ENCODE measurements around the gene SPTA1.

The SPTA1 gene

DNA sequence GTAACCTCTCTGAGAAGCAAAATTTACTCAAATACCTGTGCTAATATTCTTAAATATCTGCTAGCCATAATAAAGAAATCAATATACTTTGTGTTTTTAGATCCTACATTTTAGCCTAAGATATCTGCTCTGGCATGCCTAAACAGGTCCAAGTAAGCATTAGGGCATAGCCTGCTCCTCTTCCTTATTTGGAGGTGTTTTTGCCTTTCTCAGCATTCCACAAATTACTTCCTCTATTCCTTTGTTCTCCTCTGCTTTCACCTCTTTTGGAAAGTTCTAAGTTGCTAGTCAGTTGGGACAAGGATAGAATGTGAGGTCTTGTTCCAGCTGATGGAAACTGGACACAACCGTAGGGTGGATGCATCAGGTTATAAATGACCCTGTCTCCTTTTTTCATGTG is 99.6 kb downstream of the SPTA1 start:
- Histone ChIP-seq H3K9me3 (ENCODE audit: severe bottlenecking) (peaks cover 4% of the 10 kb centered on the region), H3K27me3 (ENCODE audit: insufficient read depth, low read depth, severe bottlenecking) (peaks cover 10% of the 10 kb centered on the region), H3K4me3 (ENCODE audit: low read depth, low read length) (no peak overlapping the region), H3K27ac (no peak overlapping the region), H3K36me3 (no peaks in the 10 kb centered on the region)
- DNase-seq, result no peak
- TF ChIP-seq, protein P1, sequence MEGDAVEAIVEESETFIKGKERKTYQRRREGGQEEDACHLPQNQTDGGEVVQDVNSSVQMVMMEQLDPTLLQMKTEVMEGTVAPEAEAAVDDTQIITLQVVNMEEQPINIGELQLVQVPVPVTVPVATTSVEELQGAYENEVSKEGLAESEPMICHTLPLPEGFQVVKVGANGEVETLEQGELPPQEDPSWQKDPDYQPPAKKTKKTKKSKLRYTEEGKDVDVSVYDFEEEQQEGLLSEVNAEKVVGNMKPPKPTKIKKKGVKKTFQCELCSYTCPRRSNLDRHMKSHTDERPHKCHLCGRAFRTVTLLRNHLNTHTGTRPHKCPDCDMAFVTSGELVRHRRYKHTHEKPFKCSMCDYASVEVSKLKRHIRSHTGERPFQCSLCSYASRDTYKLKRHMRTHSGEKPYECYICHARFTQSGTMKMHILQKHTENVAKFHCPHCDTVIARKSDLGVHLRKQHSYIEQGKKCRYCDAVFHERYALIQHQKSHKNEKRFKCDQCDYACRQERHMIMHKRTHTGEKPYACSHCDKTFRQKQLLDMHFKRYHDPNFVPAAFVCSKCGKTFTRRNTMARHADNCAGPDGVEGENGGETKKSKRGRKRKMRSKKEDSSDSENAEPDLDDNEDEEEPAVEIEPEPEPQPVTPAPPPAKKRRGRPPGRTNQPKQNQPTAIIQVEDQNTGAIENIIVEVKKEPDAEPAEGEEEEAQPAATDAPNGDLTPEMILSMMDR (IDR thresholded peaks at IDR 0.05; ENCODE audit: low read depth, low read length), result no peak

DNA sequence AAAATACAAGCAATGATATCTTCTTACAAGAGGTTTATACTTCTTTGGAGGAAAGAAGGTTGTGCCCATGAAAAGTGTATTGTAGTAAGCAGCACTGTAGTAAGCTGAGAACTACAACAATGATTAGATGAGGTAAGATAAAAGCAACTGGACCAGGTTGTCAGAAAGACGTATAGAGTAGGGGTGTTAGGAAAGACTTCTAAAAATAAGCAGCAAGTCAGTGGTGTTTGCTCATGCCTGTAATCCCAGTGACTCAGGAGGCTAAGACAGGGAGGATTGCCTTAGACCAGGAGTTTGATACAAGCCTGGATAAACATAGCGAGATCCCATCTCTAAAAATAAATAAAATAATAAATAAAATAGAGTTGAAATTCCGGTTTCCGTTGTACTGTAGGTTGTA is 102.6 kb downstream of the SPTA1 start:
- peaks cover 4% of the 10 kb centered on the region for H3K9me3 ChIP-seq (ENCODE audit: severe bottlenecking)
- TF ChIP-seq, protein P1 (IDR thresholded peaks at IDR 0.05; ENCODE audit: low read depth, low read length), result no peak
- no peak overlapping the region for H3K27ac ChIP-seq
- no peaks in the 10 kb centered on the region for H3K36me3 ChIP-seq
- H3K27me3 ChIP-seq (ENCODE audit: insufficient read depth, low read depth, severe bottlenecking), result peaks cover 23% of the 10 kb centered on the region
- H3K4me3 ChIP-seq (ENCODE audit: low read depth, low read length), result no peak overlapping the region
- no peak for DNase-seq

DNA sequence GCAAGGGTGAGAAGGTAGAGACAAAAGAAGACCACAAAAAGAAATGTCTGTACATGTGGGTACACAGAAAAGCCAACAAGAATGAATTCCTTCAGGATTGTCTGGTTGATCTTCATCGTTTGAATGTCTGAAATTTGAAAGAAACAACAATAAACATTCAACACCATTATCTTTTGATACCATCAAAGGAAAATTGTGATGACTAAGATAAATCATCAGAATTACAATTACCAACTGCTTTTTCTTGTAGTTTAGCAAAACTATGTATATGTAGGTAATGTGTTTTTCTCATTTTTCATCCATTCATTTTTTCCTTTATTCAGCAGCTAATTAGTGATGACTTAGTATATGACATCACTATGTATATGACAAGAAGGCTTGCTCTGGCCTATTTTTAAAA is 106.8 kb downstream of the SPTA1 start, which contains the start of gene OR10X1:
OR10X1 (minus strand) TSS at position 167 of the 400 bp plus-strand sequence; CDS start at position 167, 0 bp downstream.
- peaks cover 60% of the 10 kb centered on the region for H3K27me3 ChIP-seq (ENCODE audit: insufficient read depth, low read depth, severe bottlenecking)
- DNase-seq, result no peak

DNA sequence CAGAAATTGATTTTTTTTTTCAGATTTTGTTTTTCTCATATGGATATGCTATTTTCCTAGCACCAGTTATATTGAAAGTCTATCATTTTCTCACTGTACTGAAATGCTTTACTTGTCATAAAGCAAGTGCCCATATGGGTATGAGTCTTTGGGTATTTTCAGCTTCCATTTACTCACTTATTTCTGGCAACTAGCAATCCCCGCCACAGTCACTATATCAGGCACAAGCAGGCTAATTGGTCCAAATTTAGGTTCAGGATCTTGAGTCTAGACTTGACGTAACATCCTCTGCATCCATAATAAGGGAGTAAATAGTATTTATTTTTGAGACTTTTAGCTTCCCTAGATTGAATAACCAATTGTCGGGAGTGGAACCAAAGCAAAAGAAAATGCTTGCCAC is 109.0 kb downstream of the SPTA1 start:
- DNase-seq, result no peak
- H3K4me3 ChIP-seq (ENCODE audit: low read depth, low read length), result no peak overlapping the region
- TF ChIP-seq, protein P1 (IDR thresholded peaks at IDR 0.05; ENCODE audit: low read depth, low read length), result no peak
- H3K27ac ChIP-seq, result no peak overlapping the region
- H3K27me3 ChIP-seq (ENCODE audit: insufficient read depth, low read depth, severe bottlenecking), result peaks cover 66% of the 10 kb centered on the region
- H3K36me3 ChIP-seq, result no peaks in the 10 kb centered on the region
- H3K9me3 ChIP-seq (ENCODE audit: severe bottlenecking), result no peaks in the 10 kb centered on the region

More for the DNA sequence above, 106.8 kb downstream of the SPTA1 start, which contains the start of gene OR10X1:
- Histone ChIP-seq H3K9me3 (ENCODE audit: severe bottlenecking) (no peaks in the 10 kb centered on the region), H3K36me3 (no peaks in the 10 kb centered on the region), H3K27ac (no peak within 1 kb of the TSS), H3K4me3 (ENCODE audit: low read depth, low read length) (no peak within 1 kb of the TSS)
- TF ChIP-seq, protein P1 (IDR thresholded peaks at IDR 0.05; ENCODE audit: low read depth, low read length), result no peak

DNA sequence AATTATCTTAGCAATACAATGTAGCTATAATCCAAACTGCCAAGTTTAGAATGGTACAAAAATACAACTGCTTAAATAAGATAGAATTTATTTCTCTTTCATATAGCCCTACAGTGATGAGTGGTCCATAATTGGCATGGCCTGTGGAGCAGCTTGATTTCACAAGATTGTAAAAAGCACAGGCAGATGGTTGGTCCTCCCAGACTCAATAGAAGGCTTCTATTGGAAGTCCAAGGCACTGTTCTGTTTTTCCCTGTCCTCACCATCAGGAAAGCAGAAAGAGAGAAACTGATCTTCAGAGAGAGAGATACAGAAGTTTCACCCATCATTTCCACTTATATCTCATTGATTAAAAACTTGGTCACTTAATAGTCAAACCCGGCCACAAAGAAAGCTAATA is 114.3 kb downstream of the SPTA1 start:
- peaks cover 70% of the 10 kb centered on the region for H3K27me3 ChIP-seq (ENCODE audit: insufficient read depth, low read depth, severe bottlenecking)
- H3K36me3 ChIP-seq, result no peaks in the 10 kb centered on the region
- H3K9me3 ChIP-seq (ENCODE audit: severe bottlenecking), result no peaks in the 10 kb centered on the region
- TF ChIP-seq, protein P1 (IDR thresholded peaks at IDR 0.05; ENCODE audit: low read depth, low read length), result no peak
- DNase-seq, result no peak
- H3K27ac ChIP-seq, result no peak overlapping the region
- H3K4me3 ChIP-seq (ENCODE audit: low read depth, low read length), result no peak overlapping the region

DNA sequence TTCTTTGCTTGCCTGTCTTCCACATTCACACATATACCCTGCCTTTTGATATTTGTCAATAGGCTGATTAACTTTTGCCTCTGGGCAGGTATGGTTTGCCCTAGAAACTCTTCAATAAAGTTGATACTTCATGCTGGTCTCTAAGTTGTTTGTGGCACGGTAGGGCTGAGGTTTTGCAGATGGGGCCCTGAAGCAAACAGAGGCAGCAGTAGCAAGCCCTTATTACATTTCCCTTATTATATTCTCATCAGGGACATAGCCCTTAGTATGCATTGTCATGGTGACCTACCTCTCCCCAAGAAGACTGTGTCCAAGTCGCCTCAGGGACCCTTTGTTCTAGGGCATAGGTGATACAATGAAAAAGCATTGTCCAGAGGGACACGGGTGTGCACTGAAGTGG is 116.0 kb downstream of the SPTA1 start, which contains the start of gene OR6P1:
OR6P1 (minus strand) TSS at position 101 of the 400 bp plus-strand sequence. CDS start 6,976 bp downstream, outside the sequence.
- Histone ChIP-seq H3K4me3 (ENCODE audit: low read depth, low read length) (no peak within 1 kb of the TSS), H3K36me3 (no peaks in the 10 kb centered on the region), H3K27ac (no peak within 1 kb of the TSS), H3K27me3 (ENCODE audit: insufficient read depth, low read depth, severe bottlenecking) (peaks cover 60% of the 10 kb centered on the region), H3K9me3 (ENCODE audit: severe bottlenecking) (no peaks in the 10 kb centered on the region)
- no peak for DNase-seq
- TF ChIP-seq, protein P1 (IDR thresholded peaks at IDR 0.05; ENCODE audit: low read depth, low read length), result no peak

Data from WERI-Rb-1 (cell line).